PC-9 (cell line): ENCODE measurements around the gene SBF2.

ENCODE experiments used
- EZH2 ChIP-seq: fragments of 200-600 bp; sonication (generic); IDR thresholded peaks from 2 replicates; pipeline ENCODE4 v1.8.0; 2017; ENCODE audit warnings: antibody characterized with exemption, low read depth
- TF ChIP-seq, protein P1 (sequence below): fragments of 200-600 bp; sonication (generic); conservative IDR thresholded peaks from 2 replicates; pipeline ENCODE4 v1.6.1; 2017; ENCODE audit warnings: mixed run types, antibody characterized with exemption, mild to moderate bottlenecking, moderate library complexity

DNA sequence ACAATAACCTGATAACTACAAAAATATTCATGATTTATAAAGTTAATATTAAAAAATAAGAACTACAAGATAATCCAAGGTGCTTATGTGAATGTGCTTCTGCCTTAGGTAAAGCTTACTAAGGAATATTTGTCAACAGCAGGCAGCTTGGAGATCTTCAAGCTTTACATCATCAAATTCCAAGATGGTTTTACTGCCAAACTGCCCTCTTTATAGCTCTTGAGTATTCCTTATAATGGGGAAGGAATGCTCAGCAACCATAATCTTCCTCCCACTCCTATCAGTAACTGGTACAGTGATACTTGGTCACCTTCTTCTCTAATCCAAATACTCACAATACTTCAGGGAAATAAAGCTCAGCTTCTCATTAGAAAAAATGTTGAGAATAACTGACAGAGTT lies 30.1 kb downstream of the SBF2 start:
- TF ChIP-seq, protein P1, sequence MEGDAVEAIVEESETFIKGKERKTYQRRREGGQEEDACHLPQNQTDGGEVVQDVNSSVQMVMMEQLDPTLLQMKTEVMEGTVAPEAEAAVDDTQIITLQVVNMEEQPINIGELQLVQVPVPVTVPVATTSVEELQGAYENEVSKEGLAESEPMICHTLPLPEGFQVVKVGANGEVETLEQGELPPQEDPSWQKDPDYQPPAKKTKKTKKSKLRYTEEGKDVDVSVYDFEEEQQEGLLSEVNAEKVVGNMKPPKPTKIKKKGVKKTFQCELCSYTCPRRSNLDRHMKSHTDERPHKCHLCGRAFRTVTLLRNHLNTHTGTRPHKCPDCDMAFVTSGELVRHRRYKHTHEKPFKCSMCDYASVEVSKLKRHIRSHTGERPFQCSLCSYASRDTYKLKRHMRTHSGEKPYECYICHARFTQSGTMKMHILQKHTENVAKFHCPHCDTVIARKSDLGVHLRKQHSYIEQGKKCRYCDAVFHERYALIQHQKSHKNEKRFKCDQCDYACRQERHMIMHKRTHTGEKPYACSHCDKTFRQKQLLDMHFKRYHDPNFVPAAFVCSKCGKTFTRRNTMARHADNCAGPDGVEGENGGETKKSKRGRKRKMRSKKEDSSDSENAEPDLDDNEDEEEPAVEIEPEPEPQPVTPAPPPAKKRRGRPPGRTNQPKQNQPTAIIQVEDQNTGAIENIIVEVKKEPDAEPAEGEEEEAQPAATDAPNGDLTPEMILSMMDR, result no peak
- TF ChIP-seq EZH2, result no peak
